ENCODE results near the gene CEACAM5.

Gene CEACAM5

DNA sequence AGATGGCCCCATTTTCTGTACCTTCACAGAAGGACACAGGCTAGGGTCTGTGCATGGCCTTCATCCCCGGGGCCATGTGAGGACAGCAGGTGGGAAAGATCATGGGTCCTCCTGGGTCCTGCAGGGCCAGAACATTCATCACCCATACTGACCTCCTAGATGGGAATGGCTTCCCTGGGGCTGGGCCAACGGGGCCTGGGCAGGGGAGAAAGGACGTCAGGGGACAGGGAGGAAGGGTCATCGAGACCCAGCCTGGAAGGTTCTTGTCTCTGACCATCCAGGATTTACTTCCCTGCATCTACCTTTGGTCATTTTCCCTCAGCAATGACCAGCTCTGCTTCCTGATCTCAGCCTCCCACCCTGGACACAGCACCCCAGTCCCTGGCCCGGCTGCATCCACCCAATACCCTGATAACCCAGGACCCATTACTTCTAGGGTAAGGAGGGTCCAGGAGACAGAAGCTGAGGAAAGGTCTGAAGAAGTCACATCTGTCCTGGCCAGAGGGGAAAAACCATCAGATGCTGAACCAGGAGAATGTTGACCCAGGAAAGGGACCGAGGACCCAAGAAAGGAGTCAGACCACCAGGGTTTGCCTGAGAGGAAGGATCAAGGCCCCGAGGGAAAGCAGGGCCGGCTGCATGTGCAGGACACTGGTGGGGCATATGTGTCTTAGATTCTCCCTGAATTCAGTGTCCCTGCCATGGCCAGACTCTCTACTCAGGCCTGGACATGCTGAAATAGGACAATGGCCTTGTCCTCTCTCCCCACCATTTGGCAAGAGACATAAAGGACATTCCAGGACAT lies 13.4 kb upstream of the CEACAM5 start:
- TF ChIP-seq, protein P1, sequence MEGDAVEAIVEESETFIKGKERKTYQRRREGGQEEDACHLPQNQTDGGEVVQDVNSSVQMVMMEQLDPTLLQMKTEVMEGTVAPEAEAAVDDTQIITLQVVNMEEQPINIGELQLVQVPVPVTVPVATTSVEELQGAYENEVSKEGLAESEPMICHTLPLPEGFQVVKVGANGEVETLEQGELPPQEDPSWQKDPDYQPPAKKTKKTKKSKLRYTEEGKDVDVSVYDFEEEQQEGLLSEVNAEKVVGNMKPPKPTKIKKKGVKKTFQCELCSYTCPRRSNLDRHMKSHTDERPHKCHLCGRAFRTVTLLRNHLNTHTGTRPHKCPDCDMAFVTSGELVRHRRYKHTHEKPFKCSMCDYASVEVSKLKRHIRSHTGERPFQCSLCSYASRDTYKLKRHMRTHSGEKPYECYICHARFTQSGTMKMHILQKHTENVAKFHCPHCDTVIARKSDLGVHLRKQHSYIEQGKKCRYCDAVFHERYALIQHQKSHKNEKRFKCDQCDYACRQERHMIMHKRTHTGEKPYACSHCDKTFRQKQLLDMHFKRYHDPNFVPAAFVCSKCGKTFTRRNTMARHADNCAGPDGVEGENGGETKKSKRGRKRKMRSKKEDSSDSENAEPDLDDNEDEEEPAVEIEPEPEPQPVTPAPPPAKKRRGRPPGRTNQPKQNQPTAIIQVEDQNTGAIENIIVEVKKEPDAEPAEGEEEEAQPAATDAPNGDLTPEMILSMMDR (IDR thresholded peaks at IDR 0.05; ENCODE audit: borderline replicate concordance, insufficient read depth, low read depth, low read length) = no peak
- no peak overlapping the region for H3K4me3 ChIP-seq (ENCODE audit: low read depth, low read length)

DNA sequence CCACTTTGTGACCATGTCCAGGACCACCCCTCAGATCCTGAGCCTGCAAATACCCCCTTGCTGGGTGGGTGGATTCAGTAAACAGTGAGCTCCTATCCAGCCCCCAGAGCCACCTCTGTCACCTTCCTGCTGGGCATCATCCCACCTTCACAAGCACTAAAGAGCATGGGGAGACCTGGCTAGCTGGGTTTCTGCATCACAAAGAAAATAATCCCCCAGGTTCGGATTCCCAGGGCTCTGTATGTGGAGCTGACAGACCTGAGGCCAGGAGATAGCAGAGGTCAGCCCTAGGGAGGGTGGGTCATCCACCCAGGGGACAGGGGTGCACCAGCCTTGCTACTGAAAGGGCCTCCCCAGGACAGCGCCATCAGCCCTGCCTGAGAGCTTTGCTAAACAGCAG lies 12.7 kb upstream of the CEACAM5 start:
- no peak overlapping the region for H3K4me3 ChIP-seq (ENCODE audit: low read depth, low read length)
- TF ChIP-seq, protein P1 (IDR thresholded peaks at IDR 0.05; ENCODE audit: borderline replicate concordance, insufficient read depth, low read depth, low read length) = no peak

GRCh38 chr19:41696402-41697197 lies 11.8 kb upstream of the CEACAM5 start:
- TF ChIP-seq, protein P1 (IDR thresholded peaks at IDR 0.05; ENCODE audit: borderline replicate concordance, insufficient read depth, low read depth, low read length) = no peak
- H3K4me3 ChIP-seq (ENCODE audit: low read depth, low read length) = no peak overlapping the region

- TF ChIP-seq, protein P1 (IDR thresholded peaks at IDR 0.05; ENCODE audit: borderline replicate concordance, insufficient read depth, low read depth, low read length) = no peak
- H3K4me3 ChIP-seq (ENCODE audit: low read depth, low read length) = no peak overlapping the region
Measured at GRCh38 chr19:41697198-41697855, 11.1 kb upstream of the CEACAM5 start.

GRCh38 chr19:41698746-41699230 lies 9.6 kb upstream of the CEACAM5 start:
- TF ChIP-seq, protein P1 (IDR thresholded peaks at IDR 0.05; ENCODE audit: borderline replicate concordance, insufficient read depth, low read depth, low read length) = no peak
- H3K4me3 ChIP-seq (ENCODE audit: low read depth, low read length) = no peak overlapping the region

DNA sequence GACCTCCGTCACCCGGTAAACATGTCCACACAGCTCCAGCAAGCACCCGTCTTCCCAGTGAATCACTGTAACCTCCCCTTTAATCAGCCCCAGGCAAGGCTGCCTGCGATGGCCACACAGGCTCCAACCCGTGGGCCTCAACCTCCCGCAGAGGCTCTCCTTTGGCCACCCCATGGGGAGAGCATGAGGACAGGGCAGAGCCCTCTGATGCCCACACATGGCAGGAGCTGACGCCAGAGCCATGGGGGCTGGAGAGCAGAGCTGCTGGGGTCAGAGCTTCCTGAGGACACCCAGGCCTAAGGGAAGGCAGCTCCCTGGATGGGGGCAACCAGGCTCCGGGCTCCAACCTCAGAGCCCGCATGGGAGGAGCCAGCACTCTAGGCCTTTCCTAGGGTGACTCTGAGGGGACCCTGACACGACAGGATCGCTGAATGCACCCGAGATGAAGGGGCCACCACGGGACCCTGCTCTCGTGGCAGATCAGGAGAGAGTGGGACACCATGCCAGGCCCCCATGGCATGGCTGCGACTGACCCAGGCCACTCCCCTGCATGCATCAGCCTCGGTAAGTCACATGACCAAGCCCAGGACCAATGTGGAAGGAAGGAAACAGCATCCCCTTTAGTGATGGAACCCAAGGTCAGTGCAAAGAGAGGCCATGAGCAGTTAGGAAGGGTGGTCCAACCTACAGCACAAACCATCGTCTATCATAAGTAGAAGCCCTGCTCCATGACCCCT lies 9.0 kb upstream of the CEACAM5 start:
- TF ChIP-seq, protein P1 (IDR thresholded peaks at IDR 0.05; ENCODE audit: borderline replicate concordance, insufficient read depth, low read depth, low read length) = no peak
- no peak overlapping the region for H3K4me3 ChIP-seq (ENCODE audit: low read depth, low read length)
